Hepatocyte (in vitro differentiated cells): ENCODE measurements around the gene ATP8B4. TPM values are rescaled to one million over a fixed set of nuclear protein-coding genes. Genes with fewer than 3 reads are reported as not detected.
A peak's percentile ranks its signal among the peaks of the same experiment; 100 is the strongest.

ENCODE experiments used
- DNase-seq: peaks from one replicate; pipeline ENCODE4 v3.0.0-alpha.2; 2016; ENCODE audit warnings: low spot score
- H2AFZ ChIP-seq: fragments of 200-600 bp; sonication (generic); 2 replicates; pipeline ENCODE4 v1.6.0; 2016; ENCODE audit warnings: antibody characterized with exemption, mild to moderate bottlenecking
- H3K27ac ChIP-seq: fragments of 200-600 bp; sonication (generic); 2 replicates; pipeline ENCODE4 v1.5.1; 2016; ENCODE audit warnings: mild to moderate bottlenecking
- H3K27me3 ChIP-seq: fragments of 200-600 bp; sonication (generic); 2 replicates; pipeline ENCODE4 v1.6.1; 2016
- H3K36me3 ChIP-seq: fragments of 200-600 bp; sonication (generic); replicated peaks from 2 replicates; pipeline ENCODE4 v1.5.1; 2016; ENCODE audit warnings: low read depth; ENCODE audit not compliant: insufficient read depth
- H3K4me1 ChIP-seq: fragments of 200-600 bp; sonication (generic); 2 replicates; pipeline ENCODE4 v1.5.1; 2016; ENCODE audit warnings: mild to moderate bottlenecking, moderate library complexity; ENCODE audit not compliant: insufficient read depth
- H3K4me2 ChIP-seq: fragments of 200-600 bp; sonication (generic); 2 replicates; pipeline ENCODE4 v1.6.0; 2016
- H3K4me3 ChIP-seq: fragments of 200-600 bp; sonication (generic); 2 replicates; pipeline ENCODE4 v1.5.1; 2016; ENCODE audit warnings: mild to moderate bottlenecking
- H3K79me2 ChIP-seq: fragments of 200-600 bp; sonication (generic); 2 replicates; pipeline ENCODE4 v1.6.0; 2017; ENCODE audit warnings: mild to moderate bottlenecking
- H3K9me2 ChIP-seq: fragments of 200-600 bp; sonication (generic); replicated peaks from 2 replicates; pipeline ENCODE4 v1.6.0; 2017; ENCODE audit warnings: mild to moderate bottlenecking; ENCODE audit not compliant: insufficient read depth
- H3K9me3 ChIP-seq: fragments of 200-600 bp; sonication (generic); 2 replicates; pipeline ENCODE4 v1.5.1; 2016; ENCODE audit warnings: low read depth, mild to moderate bottlenecking
- H4K20me1 ChIP-seq: fragments of 200-600 bp; sonication (generic); 2 replicates; pipeline ENCODE4 v1.6.0; 2016; ENCODE audit warnings: mild to moderate bottlenecking; ENCODE audit not compliant: insufficient read depth, poor library complexity, severe bottlenecking
- CTCF ChIP-seq: fragments of 200-600 bp; sonication (generic); IDR thresholded peaks from 2 replicates; pipeline ENCODE4 v1.5.1; 2016; ENCODE audit warnings: antibody characterized with exemption, mild to moderate bottlenecking; ENCODE audit not compliant: poor library complexity
- EZH2 ChIP-seq: fragments of 200-600 bp; sonication (generic); IDR thresholded peaks from 2 replicates; pipeline ENCODE4 v1.6.1; 2016; ENCODE audit warnings: antibody characterized with exemption, mild to moderate bottlenecking, borderline replicate concordance
- EZH2phosphoT487 ChIP-seq: fragments of 200-600 bp; sonication (generic); IDR thresholded peaks from one replicate; pipeline ENCODE4 v1.6.1; 2018; ENCODE audit warnings: antibody characterized with exemption, mild to moderate bottlenecking, low read depth, moderate library complexity; ENCODE audit not compliant: unreplicated experiment, severe bottlenecking
- WGBS: methylation state at CpG from one replicate; pipeline ENCODE4 v1.1.6; 2016; ENCODE audit warnings: low lambda C conversion rate; ENCODE audit errors: missing lambda C conversion rate; 5-methylcytosine and 5-hydroxymethylcytosine counted together
- polyA plus RNA-seq: library from polyadenylated mRNA; unstranded; fragments of >200 nt; fragmentation: Nextera tagmentation; extraction: Ambion mirVana; gene quantifications from 2 replicates; pipeline ENCODE4 v1.2.1, GENCODE V29; 2016
- total RNA-seq: library from RNA; depleted of rRNA; stranded (reverse); fragments of >200 nt; gene quantifications from 2 replicates; pipeline ENCODE4 v1.2.3, GENCODE V29; 2014

ATP8B4 gene
- total RNA-seq (9.5 and 10.1 TPM in 2 replicates), polyA plus RNA-seq (0.21 and 1.3 TPM in 2 replicates)

GRCh38 chr15:50119063-50120040 lies at the start of gene ATP8B4:
Gene ATP8B4 (minus strand): TSS chr15:50119233. CDS start chr15:50106966, 12,267 bp downstream.
- no peaks in the 10 kb centered on the region for H3K9me3 ChIP-seq
- H2AFZ ChIP-seq = no peak within 1 kb of the TSS
- H3K27me3 ChIP-seq = no peaks in the 10 kb centered on the region
- 68% methylated on average over 4 of the region's 4 CpGs for WGBS
- DNase-seq = no peak
- TF ChIP-seq CTCF = no peak
- TF ChIP-seq EZH2phosphoT487 = no peak
- TF ChIP-seq EZH2 = no peak
- no peaks in the 10 kb centered on the region for H3K79me2 ChIP-seq
- no peaks in the 10 kb centered on the region for H3K9me2 ChIP-seq
- no peaks in the 10 kb centered on the region for H3K36me3 ChIP-seq
- no peak within 1 kb of the TSS for H3K27ac ChIP-seq
- no peaks in the 10 kb centered on the region for H3K4me1 ChIP-seq
- H3K4me3 ChIP-seq = no peak within 1 kb of the TSS
- H3K4me2 ChIP-seq = no peak within 1 kb of the TSS
- no peaks in the 10 kb centered on the region for H4K20me1 ChIP-seq

- Histone ChIP-seq H4K20me1 (no peaks in the 10 kb centered on the region), H3K9me2 (no peaks in the 10 kb centered on the region), H3K79me2 (no peaks in the 10 kb centered on the region), H3K27ac (peak overlapping the region; percentile 79), H3K4me1 (peaks cover 19% of the 10 kb centered on the region), H3K9me3 (no peaks in the 10 kb centered on the region), H2AFZ (peak overlapping the region; percentile 45), H3K4me2 (no peak overlapping the region), H3K36me3 (no peaks in the 10 kb centered on the region), H3K27me3 (no peaks in the 10 kb centered on the region), H3K4me3 (no peak overlapping the region)
- no peak for TF ChIP-seq EZH2
- TF ChIP-seq CTCF = no peak
- TF ChIP-seq EZH2phosphoT487 = no peak
- no peak for DNase-seq
- 73% methylated on average over 4 of the region's 4 CpGs for WGBS
These were observed 49.3 kb upstream of the ATP8B4 start for GRCh38 chr15:50168379-50168778.

- Histone ChIP-seq H3K36me3 (no peaks in the 10 kb centered on the region), H4K20me1 (no peaks in the 10 kb centered on the region), H3K4me1 (peaks cover 19% of the 10 kb centered on the region), H3K9me2 (no peaks in the 10 kb centered on the region), H3K27ac (peak overlapping the region; percentile 79), H3K9me3 (no peaks in the 10 kb centered on the region), H3K79me2 (no peaks in the 10 kb centered on the region), H3K4me3 (no peak overlapping the region), H3K4me2 (no peak overlapping the region), H3K27me3 (no peaks in the 10 kb centered on the region), H2AFZ (no peak overlapping the region)
- no peak for DNase-seq
- TF ChIP-seq EZH2phosphoT487 (no peak), CTCF (no peak), EZH2 (no peak)
These were observed 48.1 kb upstream of the ATP8B4 start for GRCh38 chr15:50167110-50167509.
